ENCODE data around the gene NUBP1. TPM values are rescaled to one million over a fixed set of nuclear protein-coding genes. Genes with fewer than 3 reads are reported as not detected.

Gene NUBP1
- total RNA-seq, 1 donor from 2014 or later, result 21.6 TPM

GRCh38 chr16:10791048-10791447 lies 47.4 kb downstream of the NUBP1 start:
- Histone ChIP-seq H3K4me2 (no peak overlapping the region), H3K9ac (no peak overlapping the region), H3K9me3 (ENCODE audit: low read depth) (no peaks in the 10 kb centered on the region), H3K27ac (no peak overlapping the region), H3K4me1 (peaks cover 23% of the 10 kb centered on the region), H3K4me3 (no peak overlapping the region), H3K27me3 (no peaks in the 10 kb centered on the region), H4K20me1 (ENCODE audit: low read depth) (no peaks in the 10 kb centered on the region), H2AFZ (replicated peaks) (no peak overlapping the region), H3K36me3 (no peaks in the 10 kb centered on the region), H3K79me2 (ENCODE audit: low read depth) (no peaks in the 10 kb centered on the region), H3F3A (ENCODE audit: low read depth) (peaks cover 4% of the 10 kb centered on the region)
- TF ChIP-seq EZH2 (IDR thresholded peaks at IDR 0.05), result no peak
- TF ChIP-seq EZH2phosphoT487 (IDR thresholded peaks at IDR 0.05), result no peak
- no peak for TF ChIP-seq CTCF (IDR thresholded peaks at IDR 0.05)
- Mint-ChIP-seq H3K36me3 (no peaks in the 10 kb centered on the region), H3K9me3 (no peaks in the 10 kb centered on the region), H3K27me3 (ENCODE audit: insufficient read depth, low read depth) (peaks cover 6% of the 10 kb centered on the region), H3K4me3 (no peak overlapping the region), H3K4me1 (peaks cover 11% of the 10 kb centered on the region), H3K27ac (no peak overlapping the region)
- DNase-seq (ENCODE audit: low spot score), result no peak

- Histone ChIP-seq H3K27me3 (no peaks in the 10 kb centered on the region), H3K79me2 (ENCODE audit: low read depth) (no peaks in the 10 kb centered on the region), H4K20me1 (ENCODE audit: low read depth) (no peaks in the 10 kb centered on the region), H3K4me2 (no peak overlapping the region), H3K9me3 (ENCODE audit: low read depth) (no peaks in the 10 kb centered on the region), H3K4me3 (no peak overlapping the region), H3K9ac (no peak overlapping the region), H3K36me3 (no peaks in the 10 kb centered on the region), H3F3A (ENCODE audit: low read depth) (no peaks in the 10 kb centered on the region), H2AFZ (replicated peaks) (no peak overlapping the region), H3K27ac (no peak overlapping the region), H3K4me1 (no peaks in the 10 kb centered on the region)
- Mint-ChIP-seq H3K27me3 (ENCODE audit: insufficient read depth, low read depth) (peaks cover 6% of the 10 kb centered on the region), H3K4me3 (no peak overlapping the region), H3K9me3 (no peaks in the 10 kb centered on the region), H3K4me1 (no peaks in the 10 kb centered on the region), H3K36me3 (no peaks in the 10 kb centered on the region), H3K27ac (no peak overlapping the region)
- DNase-seq (ENCODE audit: low spot score), result no peak
- TF ChIP-seq EZH2 (IDR thresholded peaks at IDR 0.05) (no peak), CTCF (IDR thresholded peaks at IDR 0.05) (no peak), EZH2phosphoT487 (IDR thresholded peaks at IDR 0.05) (no peak)
These were observed 56.1 kb downstream of the NUBP1 start for GRCh38 chr16:10799736-10800135.

GRCh38 chr16:10805334-10805733 lies 61.7 kb downstream of the NUBP1 start:
- H3K4me3 Mint-ChIP-seq, result no peak overlapping the region
- no peaks in the 10 kb centered on the region for H3K9me3 Mint-ChIP-seq
- no peak overlapping the region for H3K27ac ChIP-seq
- H3K27me3 Mint-ChIP-seq (ENCODE audit: insufficient read depth, low read depth), result peaks cover 4% of the 10 kb centered on the region
- H3K9ac ChIP-seq, result no peak overlapping the region
- H3K79me2 ChIP-seq (ENCODE audit: low read depth), result no peaks in the 10 kb centered on the region
- H3K36me3 ChIP-seq, result no peaks in the 10 kb centered on the region
- no peaks in the 10 kb centered on the region for H3K9me3 ChIP-seq (ENCODE audit: low read depth)
- H3K36me3 Mint-ChIP-seq, result no peaks in the 10 kb centered on the region
- H2AFZ ChIP-seq (replicated peaks), result no peak overlapping the region
- H3K4me1 Mint-ChIP-seq, result peaks cover 2% of the 10 kb centered on the region
- no peak overlapping the region for H3K4me3 ChIP-seq
- no peaks in the 10 kb centered on the region for H3K4me1 ChIP-seq
- DNase-seq (ENCODE audit: low spot score), result no peak
- TF ChIP-seq EZH2phosphoT487 (IDR thresholded peaks at IDR 0.05) (no peak), EZH2 (IDR thresholded peaks at IDR 0.05) (no peak), CTCF (IDR thresholded peaks at IDR 0.05) (no peak)
- H3K27ac Mint-ChIP-seq, result no peak overlapping the region
- no peak overlapping the region for H3K4me2 ChIP-seq
- no peaks in the 10 kb centered on the region for H3K27me3 ChIP-seq
- no peaks in the 10 kb centered on the region for H4K20me1 ChIP-seq (ENCODE audit: low read depth)
- H3F3A ChIP-seq (ENCODE audit: low read depth), result no peaks in the 10 kb centered on the region
